WTC11 (cell line): Measurements from ENCODE around the gene OVCA2. TPM values are rescaled to one million over a fixed set of nuclear protein-coding genes. Genes with fewer than 3 reads are reported as not detected.

Experiments
- ATAC-seq: fragments of 200-7000 bp; cut with Tn5 transposase; 2 replicates; pipeline ENCODE4 v1.10.0; 2021; ENCODE audit warnings: mild to moderate bottlenecking, moderate library complexity
- CTCF ChIA-PET: fragments of 300-600 bp; sonication (Branson Sonifier 250); formaldehyde crosslinking; loops from one replicate; lab custom pipeline; 2021; ENCODE audit warnings: antibody characterized with exemption; lab: Charles Lee
- POLR2A ChIA-PET: fragments of 350-600 bp; sonication (Branson Sonifier 250); formaldehyde crosslinking; loops from one replicate; lab custom pipeline; 2021; ENCODE audit warnings: antibody characterized with exemption; lab: Charles Lee
- DNase-seq: peaks from one replicate; pipeline ENCODE4 v3.0.0; 2021; ENCODE audit warnings: low spot score
- H3K27ac Mint-ChIP-seq: 2 replicates; pipeline ENCODE4 v1.8.0; 2021; ENCODE audit warnings: mixed read lengths
- H3K27me3 Mint-ChIP-seq: 2 replicates; pipeline ENCODE4 v1.8.0; 2021; ENCODE audit warnings: low read depth, mild to moderate bottlenecking, moderate library complexity, mixed read lengths
- H3K36me3 Mint-ChIP-seq: 2 replicates; pipeline ENCODE4 v1.8.0; 2021; ENCODE audit warnings: mixed read lengths
- H3K4me1 Mint-ChIP-seq: 2 replicates; pipeline ENCODE4 v1.8.0; 2022; ENCODE audit warnings: mixed read lengths
- H3K4me3 Mint-ChIP-seq: 2 replicates; pipeline ENCODE4 v1.8.0; 2021; ENCODE audit warnings: mild to moderate bottlenecking, moderate library complexity, mixed read lengths
- H3K9me3 Mint-ChIP-seq: 2 replicates; pipeline ENCODE4 v1.8.0; 2021; ENCODE audit warnings: mixed read lengths
- AFF4 ChIP-seq: sonication (generic); formaldehyde crosslinking; IDR thresholded peaks from 2 replicates; pipeline ENCODE4 v1.8.1; 2023; ENCODE audit warnings: mild to moderate bottlenecking, missing genetic modification reagents, borderline replicate concordance
- ARID4B ChIP-seq: sonication (generic); formaldehyde crosslinking; IDR thresholded peaks from 2 replicates; pipeline ENCODE4 v1.8.0; 2023; ENCODE audit warnings: missing genetic modification reagents, mild to moderate bottlenecking, borderline replicate concordance
- CBFB ChIP-seq: sonication (generic); formaldehyde crosslinking; IDR thresholded peaks from 2 replicates; pipeline ENCODE4 v1.8.1; 2022; ENCODE audit warnings: mild to moderate bottlenecking, low read depth, missing genetic modification reagents
- E2F4 ChIP-seq: sonication (generic); formaldehyde crosslinking; IDR thresholded peaks from 2 replicates; pipeline ENCODE4 v1.8.1; 2022; ENCODE audit warnings: low read depth, mild to moderate bottlenecking, moderate library complexity, missing genetic modification reagents, borderline replicate concordance
- FOXJ3 ChIP-seq: sonication (generic); formaldehyde crosslinking; IDR thresholded peaks from 2 replicates; pipeline ENCODE4 v1.9.0; 2021; ENCODE audit warnings: missing genetic modification reagents, mild to moderate bottlenecking, borderline replicate concordance
- FOXP1 ChIP-seq: sonication (generic); formaldehyde crosslinking; IDR thresholded peaks from 2 replicates; pipeline ENCODE4 v1.8.0; 2022; ENCODE audit warnings: missing genetic modification reagents, mild to moderate bottlenecking, moderate library complexity, borderline replicate concordance
- KAT7 ChIP-seq: sonication (generic); formaldehyde crosslinking; IDR thresholded peaks from 2 replicates; pipeline ENCODE4 v1.8.1; 2023; ENCODE audit warnings: missing genetic modification reagents, mild to moderate bottlenecking, borderline replicate concordance
- MXD4 ChIP-seq: fragments of 250-450 bp; sonication (Bioruptor Pico); IDR thresholded peaks from 2 replicates; pipeline ENCODE4 v1.8.0; 2021; ENCODE audit warnings: mild to moderate bottlenecking, moderate library complexity, borderline replicate concordance
- SMAD3 ChIP-seq: sonication (generic); formaldehyde crosslinking; IDR thresholded peaks from 2 replicates; pipeline ENCODE4 v1.8.0; 2022; ENCODE audit warnings: missing genetic modification reagents, mild to moderate bottlenecking, borderline replicate concordance
- TCF7 ChIP-seq: sonication (generic); formaldehyde crosslinking; IDR thresholded peaks from 2 replicates; pipeline ENCODE4 v1.8.0; 2022; ENCODE audit warnings: mild to moderate bottlenecking, low read depth, missing genetic modification reagents, moderate library complexity
- ZMAT4 ChIP-seq: fragments of 250-450 bp; sonication (Bioruptor Pico); IDR thresholded peaks from 2 replicates; pipeline ENCODE4 v1.9.0; 2021; ENCODE audit warnings: mild to moderate bottlenecking
- ZNF263 ChIP-seq: sonication (generic); formaldehyde crosslinking; IDR thresholded peaks from 2 replicates; pipeline ENCODE4 v1.8.1; 2022; ENCODE audit warnings: low read depth, mild to moderate bottlenecking, moderate library complexity, missing genetic modification reagents
- ZNF423 ChIP-seq: fragments of 250-450 bp; sonication (Bioruptor Pico); IDR thresholded peaks from 2 replicates; pipeline ENCODE4 v2.1.2; 2022; ENCODE audit warnings: mild to moderate bottlenecking, moderate library complexity
- ZNF512 ChIP-seq: sonication (generic); formaldehyde crosslinking; IDR thresholded peaks from 2 replicates; pipeline ENCODE4 v1.8.1; 2022; ENCODE audit warnings: missing genetic modification reagents, borderline replicate concordance
- total RNA-seq: library from RNA; stranded (reverse); gene quantifications from 3 replicates; pipeline ENCODE4 v1.2.3, GENCODE V29; 2021

Gene OVCA2
- total RNA-seq, 1 experiment from 2014 or later: 23.5 TPM

- TF ChIP-seq E2F4 (CRISPR knock-in tag) (no peak), AFF4 (CRISPR knock-in tag) (no peak), ZMAT4 (no peak), KAT7 (no peak), MXD4 (CRISPR knock-in tag) (no peak), FOXP1 (no peak), SMAD3 (CRISPR knock-in tag) (no peak), CBFB (CRISPR knock-in tag) (no peak), ZNF423 (CRISPR knock-in tag) (no peak), ZNF512 (no peak), TCF7 (CRISPR knock-in tag) (no peak)
- TF ChIP-seq, all 79 proteins: peak for 0
Measured at GRCh38 chr17:2004435-2004952, 37.3 kb upstream of the OVCA2 start (continued).

- H3K4me1 Mint-ChIP-seq: peaks cover 19% of the 10 kb centered on the region
- H3K36me3 Mint-ChIP-seq: no peaks in the 10 kb centered on the region
- H3K9me3 Mint-ChIP-seq: no peaks in the 10 kb centered on the region
- no peak for TF ChIP-seq ZNF263 (CRISPR knock-in tag)
- TF ChIP-seq, all 79 proteins: peak for 0
- Mint-ChIP-seq H3K4me3 (no peak overlapping the region), H3K27ac (no peak overlapping the region), H3K27me3 (peaks cover 15% of the 10 kb centered on the region)
- ChIA-PET CTCF (no interaction called here), POLR2A (no interaction called here)
- DNase-seq (no peak), ATAC-seq (no peak)
Measured at GRCh38 chr17:2008332-2009126, 33.3 kb upstream of the OVCA2 start.

GRCh38 chr17:2009737-2010136 lies 32.1 kb upstream of the OVCA2 start:
- H3K27me3 Mint-ChIP-seq: peaks cover 25% of the 10 kb centered on the region
- TF ChIP-seq AFF4 (CRISPR knock-in tag): no peak
- no peak for TF ChIP-seq ARID4B (CRISPR knock-in tag)
- TF ChIP-seq FOXJ3 (CRISPR knock-in tag): no peak

More at GRCh38 chr17:2009737-2010136, 32.1 kb upstream of the OVCA2 start:
- Mint-ChIP-seq H3K4me1 (peaks cover 19% of the 10 kb centered on the region), H3K27ac (no peak overlapping the region), H3K36me3 (no peaks in the 10 kb centered on the region), H3K9me3 (no peaks in the 10 kb centered on the region), H3K4me3 (no peak overlapping the region)
- CTCF ChIA-PET: no interaction called here
- POLR2A ChIA-PET: no interaction called here
- ATAC-seq: no peak
- no peak for DNase-seq
